Adrenal gland (tissue), 12 donors: ENCODE data around the gene LEMD1. TPM values are rescaled to one million over a fixed set of nuclear protein-coding genes. Genes with fewer than 3 reads are reported as not detected.
A peak's percentile ranks its signal among the peaks of the same experiment; 100 is the strongest.
"Not testable (repeated sequence)": the region's sequence is repeated elsewhere in the genome, so short reads cannot be mapped to it uniquely, and the experiment has no call there.

Experiments used
- DNase-seq, 7 donors: peaks; one replicate each; pipeline ENCODE4 v3.0.0-alpha.2; 2019 to 2020
- H3K27ac ChIP-seq, 5 donors: fragments of 200-600 bp; sonication (generic) in 4 of 5; 1 replicate in 3 of 5; 2 replicates in 2 of 5; pipeline versions ENCODE4 v1.5.1 to v1.8.0; 2016 to 2020; ENCODE audit warnings: mild to moderate bottlenecking in 1 of 5
- H3K27me3 ChIP-seq: fragments of 200-600 bp; 2 replicates; pipeline ENCODE4 v1.8.0; 2021
- H3K36me3 ChIP-seq, 2 donors: fragments of 200-600 bp; replicated peaks in 1 of 2; 1 replicate in 1 of 2; 2 replicates in 1 of 2; pipeline versions ENCODE4 v1.5.1 to v1.8.0; 2018 to 2022
- H3K4me1 ChIP-seq, 2 donors: fragments of 200-600 bp; replicated peaks in 1 of 2; 1 replicate in 1 of 2; 2 replicates in 1 of 2; pipeline versions ENCODE4 v1.5.1 to v1.8.0; 2018 to 2021
- H3K4me3 ChIP-seq, 4 donors: fragments of 200-600 bp; sonication (generic) in 3 of 4; one replicate each; pipeline ENCODE4 v1.5.1; 2016 to 2018
- H3K9me3 ChIP-seq, 3 donors: fragments of 200-600 bp; sonication (generic) in 1 of 3; replicated peaks in 1 of 3; 1 replicate in 2 of 3; 2 replicates in 1 of 3; pipeline versions ENCODE4 v1.5.1 to v1.8.0; 2016 to 2021
- CTCF ChIP-seq, 6 experiments: fragments of 450-650 bp in 4 of 6; fragments of 200-600 bp in 2 of 6; sonication (generic) in 1 of 6; IDR thresholded peaks; 1 replicate in 5 of 6; 2 replicates in 1 of 6; pipeline versions ENCODE4 v1.5.1 to v1.8.0; 2016 to 2021; ENCODE audit warnings: antibody characterized with exemption in 6 of 6, mild to moderate bottlenecking in 2 of 6, moderate library complexity in 1 of 6
- POLR2A ChIP-seq, 2 donors: fragments of 450-650 bp; IDR thresholded peaks; one replicate each; pipeline ENCODE4 v1.6.1; 2017; ENCODE audit warnings: antibody characterized with exemption in 2 of 2, mild to moderate bottlenecking in 2 of 2, moderate library complexity in 1 of 2
- WGBS, 4 donors: extraction: QIAGEN DNeasy Blood & Tissue Kit in 2 of 4; methylation state at CpG; one replicate each; pipeline versions ENCODE4 v1.1.5 to v1.1.7; 2013 to 2017; 5-methylcytosine and 5-hydroxymethylcytosine counted together
- intact Hi-C, 2 donors: fragments of 100-400 bp; cut with DNase I; formaldehyde crosslinking; loops; one replicate each; pipeline versions ENCODE4 v1.14.1 to v1.15.0; 2022 to 2023
- polyA plus RNA-seq, 3 donors: library from polyadenylated mRNA; stranded (reverse); fragments of 200-250 nt in 2 of 3; fragments of 350-450 nt in 1 of 3; fragmentation: Illumina TruSeq in 1 of 3; extraction: RNeasy Lipid Tissue Mini Kit (QIAGEN cat#74804) in 1 of 3; gene quantifications; one replicate each; pipeline ENCODE4 v1.2.3, GENCODE V29; 2013 to 2014
- total RNA-seq, 9 donors: library from RNA; depleted of rRNA in 4 of 9; stranded (reverse); fragments of >200 nt in 4 of 9; fragments of 120-200 nt in 1 of 9; fragmentation: NEBNext Ultra II Directional in 1 of 9; extraction: Animal tissue kit (Norgen Biotek cat#: 25700) in 1 of 9; gene quantifications; one replicate each; pipeline versions ENCODE4 v1.1.0 to v1.2.4, GENCODE V29; 2013 to 2023
- donor health status: healthy with polysubstance abuse.
- donor health status: Bipolar disorder and iron deficiency.
- donor health status: DM: yes; HTN: yes; CAD: no.
- donor health status: DM: no; HTN: no; CAD: no.
- donor health status: DM: no; HTN: no; CAD: no.
- donor health status: DM: yes; HTN: yes; CAD: no.

Gene LEMD1
- total and polyA plus RNA-seq, 12 donors, result 0.64 TPM; not detected in 11

DNA sequence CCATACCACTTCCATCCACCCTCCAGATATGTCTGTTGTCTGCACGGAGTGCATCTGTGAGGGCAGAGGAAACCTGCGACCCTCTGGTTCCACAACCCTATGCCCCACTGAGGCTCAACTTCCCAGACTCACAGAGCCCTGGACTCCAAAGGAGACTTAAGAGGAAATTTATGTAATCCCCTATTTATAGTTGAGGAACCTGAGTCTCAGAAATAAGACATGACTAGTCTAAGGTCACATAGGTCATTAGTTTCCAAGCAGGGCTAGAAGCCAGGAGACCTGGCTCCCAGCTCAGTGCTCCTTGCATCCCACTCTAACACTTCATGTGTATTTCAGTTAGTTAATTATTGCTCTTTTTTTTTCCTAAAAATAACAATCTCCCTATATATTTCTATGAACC lies 15.7 kb upstream of the LEMD1 start:
- intact Hi-C loops, result loop anchor here in 1 of 2 donors (10.0 kb wide), 1 partner anchor 163 kb away; no protein-coding TSS in a partner anchor
- Histone ChIP-seq H3K27ac (no peak overlapping the region), H3K27me3 (no peaks in the 10 kb centered on the region), H3K4me1 (peaks cover 0 to 23% of the 10 kb centered on the region in 2 donors), H3K4me3 (no peak overlapping the region), H3K9me3 (no peaks in the 10 kb centered on the region), H3K36me3 (no peaks in the 10 kb centered on the region)
- TF ChIP-seq POLR2A (IDR thresholded peaks at IDR 0.05) (no peak), CTCF (IDR thresholded peaks at IDR 0.05) (no peak)
- no peak for DNase-seq
- WGBS, 4 donors, result 76 to 90% (median 89%) methylated on average over 2 of the region's 2 CpGs

GRCh38 chr1:205436776-205437410 lies 15.0 kb upstream of the LEMD1 start:
- intact Hi-C loops, result loop anchor here in 1 of 2 donors (10.0 kb wide), 1 partner anchor 162 kb away; no protein-coding TSS in a partner anchor
- TF ChIP-seq CTCF (IDR thresholded peaks at IDR 0.05) (no peak), POLR2A (IDR thresholded peaks at IDR 0.05) (no peak)
- Histone ChIP-seq H3K27ac (no peak overlapping the region), H3K4me1 (peaks cover 0 to 23% of the 10 kb centered on the region in 2 donors), H3K9me3 (no peaks in the 10 kb centered on the region), H3K36me3 (no peaks in the 10 kb centered on the region), H3K4me3 (no peak overlapping the region), H3K27me3 (no peaks in the 10 kb centered on the region)
- no peak for DNase-seq
- WGBS, 4 donors, result 87 to 91% (median 89%) methylated on average over 5 of the region's 5 CpGs

DNA sequence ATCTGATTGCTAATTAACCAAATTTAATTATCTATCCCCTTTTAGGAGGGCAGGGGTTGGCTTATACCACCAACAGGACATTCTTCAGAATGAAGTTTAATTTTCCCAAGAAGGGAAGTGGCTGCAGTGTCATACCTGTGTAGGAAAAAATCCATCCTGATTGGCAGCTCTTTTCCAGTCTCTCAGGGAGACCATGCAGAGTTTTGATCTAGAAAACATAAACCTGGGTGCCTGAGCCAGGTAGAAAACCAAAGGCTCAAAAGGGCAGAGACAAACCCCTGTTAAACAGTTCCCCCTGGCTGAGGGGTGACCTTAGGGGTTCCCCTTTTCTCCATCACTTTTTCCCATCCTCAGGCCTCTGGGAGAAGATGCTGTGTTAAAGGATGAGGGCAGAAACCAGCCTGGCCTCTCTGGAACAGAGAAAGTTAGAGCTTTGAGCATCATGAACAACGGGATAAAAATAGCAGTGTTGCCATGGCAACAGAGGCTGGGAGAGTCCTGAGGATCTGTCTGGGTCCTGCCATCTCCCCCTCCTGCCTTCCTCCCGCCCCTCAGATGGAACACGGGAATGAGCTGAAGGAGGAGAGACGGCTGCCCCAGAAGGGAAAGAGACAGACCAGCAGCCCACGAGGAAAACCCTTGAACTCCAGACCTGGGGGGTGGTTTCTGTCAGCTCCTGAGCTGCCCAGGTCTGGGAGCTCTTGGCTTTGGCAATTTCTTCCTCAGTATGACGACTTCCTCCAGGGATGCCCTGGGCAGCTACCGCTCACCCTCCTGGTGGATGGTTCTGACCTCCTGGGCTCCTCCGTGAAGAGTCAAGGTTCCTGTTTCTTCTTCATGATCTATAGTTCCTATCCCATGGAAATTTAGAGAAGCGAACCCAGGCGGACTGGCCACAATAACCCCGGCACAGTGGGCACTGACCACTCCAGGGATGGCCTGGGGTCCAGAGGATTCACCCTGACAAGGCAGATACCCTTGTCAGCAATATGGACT lies 14.0 kb upstream of the LEMD1 start:
- intact Hi-C loops, result loop anchor here in 1 of 2 donors (10.0 kb wide), 1 partner anchor 161 kb away; no protein-coding TSS in a partner anchor
- H3K27ac ChIP-seq, result no peak overlapping the region
- peaks cover 0 to 20% of the 10 kb centered on the region in 2 donors for H3K4me1 ChIP-seq
- no peaks in the 10 kb centered on the region for H3K9me3 ChIP-seq
- H3K4me3 ChIP-seq, result no peak overlapping the region
- WGBS, 4 donors, result 46 to 64% (median 53%) methylated on average over 11 of the region's 11 CpGs
- H3K27me3 ChIP-seq, result no peaks in the 10 kb centered on the region
- TF ChIP-seq POLR2A (IDR thresholded peaks at IDR 0.05), result no peak
- TF ChIP-seq CTCF (IDR thresholded peaks at IDR 0.05), result no peak
- DNase-seq, result peak in 1 of 7 donors; percentile 81
- H3K36me3 ChIP-seq, result no peaks in the 10 kb centered on the region

DNA sequence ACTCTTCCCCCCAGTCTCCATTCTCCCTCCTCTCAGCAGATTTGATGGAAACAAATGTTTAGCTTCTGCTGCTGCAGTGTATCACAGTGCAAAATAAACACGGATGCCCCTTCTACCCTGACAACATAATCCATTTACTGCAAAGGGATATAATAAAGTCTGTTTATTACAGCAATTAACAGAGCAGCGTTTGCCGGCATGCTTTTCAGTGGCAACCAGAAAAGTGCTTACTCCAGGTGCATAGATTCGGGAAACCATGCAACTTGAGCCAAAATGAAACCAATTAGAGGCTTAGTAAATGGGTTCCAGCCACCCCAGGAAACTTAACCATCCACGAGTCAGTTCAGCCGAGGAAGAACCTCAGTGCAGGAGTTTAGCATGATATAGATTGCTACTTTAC lies 12.9 kb upstream of the LEMD1 start:
- intact Hi-C loops, result loop anchor here (5.0 to 10.0 kb wide), 2 partner anchors 82 to 160 kb away; no protein-coding TSS in a partner anchor
- DNase-seq, result no peak
- no peak overlapping the region for H3K27ac ChIP-seq
- no peaks in the 10 kb centered on the region for H3K9me3 ChIP-seq
- TF ChIP-seq CTCF (IDR thresholded peaks at IDR 0.05) (no peak), POLR2A (IDR thresholded peaks at IDR 0.05) (no peak)
- peaks cover 0 to 21% of the 10 kb centered on the region in 2 donors for H3K4me1 ChIP-seq
- no peak overlapping the region for H3K4me3 ChIP-seq
- no peaks in the 10 kb centered on the region for H3K36me3 ChIP-seq
- 70 to 83% (median 76%) methylated on average over 6 of the region's 6 CpGs for WGBS, 4 donors
- H3K27me3 ChIP-seq, result no peaks in the 10 kb centered on the region

DNA sequence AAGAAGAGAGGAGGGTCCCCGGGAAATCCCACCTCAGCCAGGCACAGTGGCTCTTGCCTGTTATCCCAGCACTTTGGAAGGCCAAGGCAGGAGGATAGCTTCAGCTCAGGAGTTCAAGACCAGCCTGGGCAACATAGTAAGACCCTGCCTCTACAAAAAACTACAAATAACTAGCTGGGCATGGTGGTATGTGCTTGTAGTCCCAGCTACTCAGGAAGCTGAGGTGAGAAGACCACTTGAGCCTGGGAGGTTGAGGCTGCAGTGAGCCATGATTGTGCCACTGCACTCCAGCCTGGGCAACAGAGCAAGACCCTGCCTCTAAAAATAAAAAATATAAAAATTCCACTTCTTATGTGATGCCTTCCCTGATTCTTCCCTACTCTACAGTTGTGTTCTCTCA lies 10.8 kb upstream of the LEMD1 start:
- not testable (repeated sequence) for H3K27me3 ChIP-seq, H3K27ac ChIP-seq, H3K4me1 ChIP-seq, DNase-seq, H3K36me3 ChIP-seq, H3K4me3 ChIP-seq, H3K9me3 ChIP-seq
- intact Hi-C loops, result loop anchor here (5.0 to 10.0 kb wide), 2 partner anchors 80 to 158 kb away; no protein-coding TSS in a partner anchor
- WGBS, 4 donors, result 44 to 100% (median 81%) methylated on average over 1 of the region's 1 CpG; no CpG with 5 or more reads in 1 of the 4 donors
